WI38 (cell line): ENCODE results near the gene USH1C.

Source experiments
- H3K4me3 ChIP-seq: 2 replicates; pipeline ENCODE4 v1.5.1; 2011; ENCODE audit warnings: low read depth, mild to moderate bottlenecking, control low read depth, low read length
- TF ChIP-seq, protein P1 (sequence below): IDR thresholded peaks from 2 replicates; pipeline ENCODE4 v1.5.1; 2012; ENCODE audit warnings: low read depth, mild to moderate bottlenecking, control low read depth, low read length

The USH1C gene

DNA sequence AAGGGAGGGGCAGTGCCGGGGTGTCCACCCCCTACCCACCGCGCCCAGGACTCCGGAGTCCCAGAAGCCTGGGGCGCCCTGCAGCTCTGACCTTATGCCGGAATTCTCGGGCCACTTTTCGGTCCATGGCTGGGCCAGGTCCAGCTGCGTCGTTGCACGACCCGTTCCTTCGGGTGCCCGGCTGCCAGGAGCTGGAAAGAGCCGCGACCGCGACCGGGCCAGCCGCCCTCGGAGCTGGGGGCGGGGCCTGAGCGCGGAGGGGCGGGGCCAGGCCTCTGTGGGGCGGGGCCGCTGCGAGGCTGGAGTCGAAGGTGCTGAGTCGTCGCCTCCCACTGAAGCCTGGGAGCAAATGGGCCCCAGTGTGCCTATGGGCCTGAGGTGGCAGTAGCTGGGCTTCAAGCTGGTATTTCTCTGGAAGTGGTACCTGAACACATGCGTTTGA lies at the start of gene USH1C:
Gene USH1C, minus strand, starts transcription at position 236 of the 442 bp plus-strand sequence. Its CDS starts 109 bp downstream, at position 127.
- TF ChIP-seq, protein P1, sequence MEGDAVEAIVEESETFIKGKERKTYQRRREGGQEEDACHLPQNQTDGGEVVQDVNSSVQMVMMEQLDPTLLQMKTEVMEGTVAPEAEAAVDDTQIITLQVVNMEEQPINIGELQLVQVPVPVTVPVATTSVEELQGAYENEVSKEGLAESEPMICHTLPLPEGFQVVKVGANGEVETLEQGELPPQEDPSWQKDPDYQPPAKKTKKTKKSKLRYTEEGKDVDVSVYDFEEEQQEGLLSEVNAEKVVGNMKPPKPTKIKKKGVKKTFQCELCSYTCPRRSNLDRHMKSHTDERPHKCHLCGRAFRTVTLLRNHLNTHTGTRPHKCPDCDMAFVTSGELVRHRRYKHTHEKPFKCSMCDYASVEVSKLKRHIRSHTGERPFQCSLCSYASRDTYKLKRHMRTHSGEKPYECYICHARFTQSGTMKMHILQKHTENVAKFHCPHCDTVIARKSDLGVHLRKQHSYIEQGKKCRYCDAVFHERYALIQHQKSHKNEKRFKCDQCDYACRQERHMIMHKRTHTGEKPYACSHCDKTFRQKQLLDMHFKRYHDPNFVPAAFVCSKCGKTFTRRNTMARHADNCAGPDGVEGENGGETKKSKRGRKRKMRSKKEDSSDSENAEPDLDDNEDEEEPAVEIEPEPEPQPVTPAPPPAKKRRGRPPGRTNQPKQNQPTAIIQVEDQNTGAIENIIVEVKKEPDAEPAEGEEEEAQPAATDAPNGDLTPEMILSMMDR: no peak
- no peak within 1 kb of the TSS for H3K4me3 ChIP-seq

DNA sequence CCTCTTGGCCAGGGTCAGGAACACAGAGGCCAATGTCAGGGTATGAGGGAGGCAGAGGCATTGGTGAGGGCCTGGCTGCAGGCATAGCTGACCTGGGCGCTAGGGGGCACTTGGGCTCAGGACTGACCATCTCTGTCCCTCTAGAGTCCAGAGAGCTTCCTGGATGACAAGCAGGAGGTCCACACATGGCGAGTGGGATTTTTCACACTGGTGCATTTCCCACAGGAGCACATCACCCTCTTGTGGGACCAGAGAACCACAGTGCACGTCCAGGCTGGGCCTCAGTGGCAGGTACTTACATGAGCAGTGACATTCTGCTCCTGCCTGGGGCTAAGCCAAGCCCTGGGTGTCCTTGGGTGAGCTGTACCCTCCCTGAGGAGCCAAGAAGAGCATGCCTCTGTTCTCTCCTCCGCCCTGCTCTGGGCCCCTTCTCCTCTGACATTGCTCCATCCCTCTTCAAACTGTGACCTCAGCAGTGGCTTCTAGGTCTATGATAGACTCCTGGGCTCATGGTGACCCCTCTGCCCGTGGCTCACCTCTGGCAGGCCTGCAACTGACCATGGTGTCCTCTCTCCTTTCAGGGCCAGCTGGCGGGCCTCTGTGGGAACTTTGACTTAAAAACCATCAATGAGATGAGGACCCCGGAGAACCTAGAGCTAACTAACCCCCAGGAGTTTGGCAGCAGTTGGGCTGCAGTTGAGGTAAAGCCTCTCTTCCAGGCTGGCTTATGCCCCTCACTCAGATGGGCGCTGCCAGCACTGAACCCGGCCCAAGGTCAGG lies 49.4 kb upstream of the USH1C start:
- H3K4me3 ChIP-seq: no peak overlapping the region
- TF ChIP-seq, protein P1: no peak

DNA sequence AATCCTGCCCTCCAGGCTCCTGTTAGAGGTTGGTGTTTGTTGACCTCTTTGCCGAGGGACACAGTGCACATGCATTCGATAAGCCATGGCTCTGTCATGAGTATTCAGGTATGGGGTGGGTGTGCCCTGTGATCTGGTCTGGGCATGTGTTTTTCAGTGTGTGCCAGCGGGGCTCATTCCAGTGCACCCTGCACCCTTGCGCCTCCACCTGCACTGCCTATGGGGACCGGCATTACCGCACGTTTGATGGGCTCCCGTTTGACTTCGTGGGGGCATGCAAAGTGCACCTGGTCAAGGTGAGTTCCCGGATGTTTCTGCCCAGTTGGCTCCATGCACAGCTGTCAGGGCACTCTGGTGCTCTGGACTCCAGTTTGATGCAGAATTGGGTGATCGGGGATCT lies 47.1 kb upstream of the USH1C start:
- TF ChIP-seq, protein P1: no peak
- H3K4me3 ChIP-seq: no peak overlapping the region

DNA sequence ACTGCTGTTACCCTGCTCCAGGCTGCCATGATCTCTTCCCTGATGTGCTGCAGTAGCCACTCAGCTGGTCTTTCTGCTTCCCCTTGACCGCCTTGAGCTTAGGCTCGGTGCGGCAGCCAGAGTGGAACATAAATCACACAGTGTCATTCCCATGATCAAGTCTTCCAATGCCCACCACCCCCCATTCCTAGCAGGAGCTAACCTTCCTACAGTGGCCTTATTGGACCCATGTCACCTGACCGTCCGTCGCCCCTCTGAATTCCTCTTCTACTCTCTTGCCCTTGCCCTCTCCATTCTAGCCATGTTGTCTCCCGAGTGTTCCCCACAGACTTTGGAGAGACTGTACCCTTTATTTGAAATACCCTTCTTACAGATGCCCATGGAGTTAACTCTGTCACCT lies 46.2 kb upstream of the USH1C start:
- H3K4me3 ChIP-seq: no peak overlapping the region
- TF ChIP-seq, protein P1: no peak

DNA sequence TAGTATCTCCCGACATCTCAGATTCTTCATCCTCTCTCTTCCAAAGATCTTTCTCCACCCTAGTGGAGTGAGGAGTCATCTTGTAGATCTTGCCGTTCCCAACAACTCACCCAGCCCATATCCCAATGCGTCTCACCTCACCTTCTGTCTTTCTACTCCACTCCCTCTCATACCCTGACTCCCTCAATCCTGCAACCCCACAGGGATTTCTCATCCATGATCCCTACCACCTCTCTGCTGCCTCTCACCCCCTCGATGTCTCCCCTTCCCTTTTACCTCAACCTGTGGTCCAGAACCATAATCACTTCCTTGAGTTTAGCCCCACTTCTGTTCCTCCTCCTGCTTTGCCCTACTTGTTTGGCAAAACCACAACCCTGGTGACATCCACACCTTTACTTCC lies 44.5 kb upstream of the USH1C start:
- no peak overlapping the region for H3K4me3 ChIP-seq
- TF ChIP-seq, protein P1: no peak

DNA sequence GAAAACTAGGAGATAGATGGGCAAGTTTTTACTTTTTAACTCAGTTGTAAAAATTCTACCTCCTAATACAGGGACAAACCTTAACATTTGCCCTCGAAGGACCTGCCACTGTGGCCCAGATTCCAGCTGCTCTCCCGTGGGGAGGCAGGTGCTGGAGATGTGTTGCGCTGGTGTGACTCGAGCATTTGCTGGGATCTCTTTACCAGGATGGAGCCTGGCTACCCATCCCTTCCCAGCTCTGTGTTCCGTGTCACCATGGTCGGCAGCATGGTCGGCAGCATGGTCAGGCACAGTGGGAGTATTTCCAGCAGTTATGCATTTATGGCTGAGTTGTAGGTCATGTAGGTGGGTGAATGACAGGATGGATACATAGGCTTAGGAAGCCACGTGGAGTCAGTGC lies 44.0 kb upstream of the USH1C start:
- H3K4me3 ChIP-seq: no peak overlapping the region
- TF ChIP-seq, protein P1: no peak

DNA sequence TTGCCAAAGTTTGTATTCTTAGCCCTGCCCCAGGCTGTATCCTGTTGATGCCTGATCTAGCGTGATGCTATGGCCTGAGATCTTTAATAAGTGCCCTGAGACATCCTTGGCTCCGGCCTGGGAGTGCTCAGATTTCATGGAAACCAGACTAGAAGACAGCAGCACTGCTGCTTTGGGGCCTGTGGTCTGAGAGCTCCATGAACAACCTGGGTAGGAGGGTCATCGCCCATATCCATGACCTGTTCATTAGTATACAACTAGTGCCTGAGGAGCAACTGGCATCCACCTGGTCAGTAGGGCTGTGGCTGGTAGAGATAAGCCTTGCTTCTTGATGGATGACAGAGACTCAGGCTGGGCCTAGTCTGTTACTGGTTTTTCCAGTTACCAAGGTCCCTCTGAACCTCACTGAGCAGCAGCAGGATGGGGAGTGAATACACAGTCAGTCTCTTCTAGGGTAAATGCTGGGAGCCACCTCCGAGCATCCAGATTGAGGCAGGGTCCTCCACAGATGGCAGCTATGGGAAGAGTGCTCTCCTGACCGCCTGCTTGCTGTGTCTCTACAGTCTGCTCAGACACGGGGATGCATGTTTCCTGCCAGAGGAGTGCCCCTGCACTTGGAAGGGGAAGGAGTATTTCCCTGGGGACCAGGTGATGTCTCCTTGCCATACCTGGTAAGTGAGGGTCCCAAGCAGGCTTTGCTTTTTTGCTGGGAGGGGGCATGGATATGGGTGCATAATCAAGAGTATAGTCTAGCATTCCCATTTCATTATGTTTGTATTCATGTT lies 41.9 kb upstream of the USH1C start:
- TF ChIP-seq, protein P1: no peak

More for the DNA sequence above, 41.9 kb upstream of the USH1C start:
- no peak overlapping the region for H3K4me3 ChIP-seq
